Gastroesophageal sphincter (tissue), 4 donors: Measurements from ENCODE around the gene TMEM235. TPM values are rescaled to one million over a fixed set of nuclear protein-coding genes. Genes with fewer than 3 reads are reported as not detected.

Experiments used
- ATAC-seq: fragments of 150-250 bp; one replicate; pipeline ENCODE4 v1.9.1; 2016; ENCODE audit warnings: mild to moderate bottlenecking, moderate library complexity
- H3K27ac ChIP-seq, 4 donors: fragments of 200-600 bp; sonication (generic) in 3 of 4; 1 replicate in 3 of 4; 2 replicates in 1 of 4; pipeline ENCODE4 v1.5.1; 2016 to 2019
- H3K27me3 ChIP-seq: fragments of 200-600 bp; sonication (generic); one replicate; pipeline ENCODE4 v1.5.1; 2019
- H3K36me3 ChIP-seq, 2 donors: fragments of 200-600 bp; sonication (generic); one replicate each; pipeline ENCODE4 v1.5.1; 2019; ENCODE audit warnings: control low read depth in 1 of 2
- H3K4me1 ChIP-seq, 3 donors: fragments of 200-600 bp; sonication (generic); 1 replicate in 2 of 3; 2 replicates in 1 of 3; pipeline ENCODE4 v1.5.1; 2016 to 2019; ENCODE audit warnings: control low read depth in 2 of 3
- H3K4me3 ChIP-seq, 2 donors: fragments of 200-600 bp; sonication (generic); one replicate each; pipeline ENCODE4 v1.5.1; 2019; ENCODE audit warnings: mild to moderate bottlenecking in 1 of 2, moderate library complexity in 1 of 2
- H3K9me3 ChIP-seq, 3 donors: fragments of 200-600 bp; sonication (generic); one replicate each; pipeline ENCODE4 v1.5.1; 2017 to 2019; ENCODE audit warnings: control low read depth in 2 of 3
- EP300 ChIP-seq: sonication (generic); formaldehyde crosslinking; IDR thresholded peaks from one replicate; pipeline ENCODE4 v1.6.1; 2017; ENCODE audit warnings: antibody characterized with exemption, mild to moderate bottlenecking
- POLR2A ChIP-seq, 2 donors: fragments of 450-650 bp; IDR thresholded peaks; one replicate each; pipeline ENCODE4 v1.6.1; 2017; ENCODE audit warnings: antibody characterized with exemption in 2 of 2, mild to moderate bottlenecking in 2 of 2, moderate library complexity in 1 of 2
- POLR2AphosphoS5 ChIP-seq: sonication (generic); formaldehyde crosslinking; IDR thresholded peaks from one replicate; pipeline ENCODE4 v1.6.1; 2017; ENCODE audit warnings: antibody characterized with exemption
- WGBS, 2 donors: methylation state at CpG; one replicate each; pipeline ENCODE4 v1.1.5; 2018; ENCODE audit warnings: low coverage in 1 of 2; 5-methylcytosine and 5-hydroxymethylcytosine counted together
- total RNA-seq, 4 donors: library from RNA; depleted of rRNA; stranded (reverse); fragments of >200 nt; gene quantifications; one replicate each; pipeline ENCODE4 v1.1.0, GENCODE V29; 2016
- TF ChIP-seq, protein P1 (sequence below), 4 experiments: fragments of 200-600 bp in 2 of 4; fragments of 450-650 bp in 2 of 4; sonication (generic) in 1 of 4; IDR thresholded peaks; one replicate each; pipeline ENCODE4 v1.5.1; 2017 to 2019; ENCODE audit warnings: antibody characterized with exemption in 4 of 4, mild to moderate bottlenecking in 2 of 4, moderate library complexity in 2 of 4

Gene TMEM235
- total RNA-seq, 4 donors from 2014 or later, result not detected

DNA sequence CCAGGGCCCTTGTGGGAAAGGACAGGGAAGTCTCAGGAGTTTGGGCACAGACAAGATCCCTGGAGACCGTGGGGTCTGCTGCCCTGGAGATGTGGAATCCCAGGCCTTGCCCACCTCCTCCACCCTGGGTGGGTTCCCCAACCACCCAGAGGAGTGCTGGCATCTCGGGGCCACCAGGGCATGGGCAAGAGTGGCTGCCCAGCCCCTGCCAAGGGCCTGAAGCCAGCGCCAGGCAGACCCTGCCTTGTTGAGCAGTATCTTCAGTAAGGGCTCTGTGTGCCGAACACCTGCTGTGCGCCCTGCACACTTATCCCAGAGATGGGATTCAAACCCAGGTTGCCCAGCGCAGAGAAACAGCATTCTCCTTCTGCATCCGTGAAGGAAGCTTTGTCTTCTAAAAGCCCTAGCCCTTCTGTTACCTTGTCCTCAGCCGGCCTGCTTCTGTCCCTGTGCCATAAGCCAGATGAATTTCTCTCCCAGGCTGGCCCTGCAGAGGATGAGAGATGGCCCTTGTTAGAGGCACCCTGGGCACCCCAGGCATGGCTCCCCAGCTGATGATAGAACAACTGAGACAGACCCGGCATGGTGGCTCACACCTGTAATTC lies 32.4 kb downstream of the TMEM235 start:
- WGBS, 2 donors, result no CpG with 5 or more reads among the region's 9 CpGs
- H3K4me1 ChIP-seq, result peaks cover 0 to 11% (median 0%) of the 10 kb centered on the region in 3 donors
- no peak for ATAC-seq
- no peaks in the 10 kb centered on the region for H3K9me3 ChIP-seq
- peak overlapping the region in 3 of 4 donors; percentile 39 to 59 (median 47) for H3K27ac ChIP-seq
- H3K27me3 ChIP-seq, result peaks cover under 1% of the 10 kb centered on the region
- TF ChIP-seq POLR2A (IDR thresholded peaks at IDR 0.05) (no peak), POLR2AphosphoS5 (no peak), EP300 (no peak)
- TF ChIP-seq, protein P1, sequence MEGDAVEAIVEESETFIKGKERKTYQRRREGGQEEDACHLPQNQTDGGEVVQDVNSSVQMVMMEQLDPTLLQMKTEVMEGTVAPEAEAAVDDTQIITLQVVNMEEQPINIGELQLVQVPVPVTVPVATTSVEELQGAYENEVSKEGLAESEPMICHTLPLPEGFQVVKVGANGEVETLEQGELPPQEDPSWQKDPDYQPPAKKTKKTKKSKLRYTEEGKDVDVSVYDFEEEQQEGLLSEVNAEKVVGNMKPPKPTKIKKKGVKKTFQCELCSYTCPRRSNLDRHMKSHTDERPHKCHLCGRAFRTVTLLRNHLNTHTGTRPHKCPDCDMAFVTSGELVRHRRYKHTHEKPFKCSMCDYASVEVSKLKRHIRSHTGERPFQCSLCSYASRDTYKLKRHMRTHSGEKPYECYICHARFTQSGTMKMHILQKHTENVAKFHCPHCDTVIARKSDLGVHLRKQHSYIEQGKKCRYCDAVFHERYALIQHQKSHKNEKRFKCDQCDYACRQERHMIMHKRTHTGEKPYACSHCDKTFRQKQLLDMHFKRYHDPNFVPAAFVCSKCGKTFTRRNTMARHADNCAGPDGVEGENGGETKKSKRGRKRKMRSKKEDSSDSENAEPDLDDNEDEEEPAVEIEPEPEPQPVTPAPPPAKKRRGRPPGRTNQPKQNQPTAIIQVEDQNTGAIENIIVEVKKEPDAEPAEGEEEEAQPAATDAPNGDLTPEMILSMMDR (IDR thresholded peaks at IDR 0.05), result no peak
- no peaks in the 10 kb centered on the region for H3K36me3 ChIP-seq
- no peak overlapping the region for H3K4me3 ChIP-seq

DNA sequence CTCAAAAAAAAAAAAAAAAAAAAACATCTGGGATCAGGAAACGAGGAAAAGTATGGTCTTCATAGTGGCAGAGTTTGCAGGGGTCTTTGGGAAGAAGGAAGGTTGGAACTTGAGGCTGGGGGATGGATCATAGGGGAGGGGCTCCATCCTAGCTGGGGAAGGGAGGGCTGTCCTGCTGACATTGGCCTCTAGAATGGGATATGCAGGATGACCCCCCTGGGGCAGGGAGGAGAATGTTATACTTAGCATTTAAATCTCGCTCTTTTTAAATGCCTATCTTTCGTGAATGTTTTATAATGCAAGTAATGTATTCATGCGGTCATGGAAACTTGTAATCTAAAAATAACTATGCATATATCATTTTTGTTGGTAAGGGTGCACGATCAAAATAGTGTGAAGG lies 33.2 kb downstream of the TMEM235 start:
- Histone ChIP-seq H3K36me3 (no peaks in the 10 kb centered on the region), H3K27me3 (peaks cover 8% of the 10 kb centered on the region), H3K27ac (no peak overlapping the region), H3K9me3 (no peaks in the 10 kb centered on the region), H3K4me1 (peaks cover 0 to 8% (median 0%) of the 10 kb centered on the region in 3 donors), H3K4me3 (no peak overlapping the region)
- TF ChIP-seq POLR2AphosphoS5 (no peak), POLR2A (IDR thresholded peaks at IDR 0.05) (no peak), EP300 (no peak)
- TF ChIP-seq, protein P1 (IDR thresholded peaks at IDR 0.05), result no peak
- 49 to 69% methylated on average over 5 of the region's 5 CpGs for WGBS, 2 donors
- no peak for ATAC-seq

DNA sequence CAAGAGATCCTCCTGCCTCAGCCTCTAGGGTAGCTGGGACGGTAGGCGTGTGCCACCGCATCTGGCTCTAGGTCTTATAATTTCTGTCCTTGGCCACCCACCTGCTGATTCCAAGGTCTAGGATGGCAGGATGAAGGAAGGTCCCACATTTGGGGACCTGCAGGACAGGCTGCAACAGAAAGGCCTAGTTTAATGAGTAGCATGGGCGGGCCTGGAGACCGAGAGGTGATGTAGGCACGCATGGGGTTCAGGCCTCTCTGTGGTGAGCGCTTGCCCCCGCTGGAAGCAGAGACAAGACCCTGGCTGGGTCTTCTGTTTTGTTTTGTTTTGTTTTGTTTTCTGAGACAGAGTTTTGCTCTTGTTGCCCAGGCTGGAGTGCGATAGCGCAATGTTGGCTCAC lies 33.7 kb downstream of the TMEM235 start:
- TF ChIP-seq POLR2A (IDR thresholded peaks at IDR 0.05) (no peak), POLR2AphosphoS5 (no peak), EP300 (no peak)
- TF ChIP-seq, protein P1 (IDR thresholded peaks at IDR 0.05), result no peak
- Histone ChIP-seq H3K4me1 (peaks cover 0 to 8% (median 0%) of the 10 kb centered on the region in 3 donors), H3K27me3 (peaks cover 14% of the 10 kb centered on the region), H3K27ac (no peak overlapping the region), H3K4me3 (no peak overlapping the region), H3K36me3 (no peaks in the 10 kb centered on the region), H3K9me3 (no peaks in the 10 kb centered on the region)
- WGBS, 2 donors, result 95 to 100% methylated on average over 2 to 9 of the region's 10 CpGs
- no peak for ATAC-seq

DNA sequence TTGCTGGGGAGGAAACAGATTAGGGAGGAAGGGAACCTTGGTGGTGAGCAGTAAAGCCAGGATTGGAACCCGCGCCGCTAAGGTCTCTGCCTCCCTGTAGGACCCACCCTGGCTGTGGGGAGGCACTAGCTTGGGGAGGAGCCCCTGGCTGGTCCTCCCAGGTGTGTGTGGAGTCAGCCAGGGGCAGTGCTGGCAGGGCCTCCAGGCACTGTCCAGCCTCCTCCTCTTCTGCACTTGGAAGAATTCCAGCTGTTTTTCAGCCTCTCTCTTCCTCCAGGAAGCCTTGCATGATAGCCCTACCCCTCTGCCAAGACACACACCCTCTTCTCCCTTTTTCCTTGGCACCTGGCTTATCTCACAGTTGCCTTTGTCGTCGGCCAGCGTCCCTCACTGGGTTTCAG lies 34.8 kb downstream of the TMEM235 start:
- H3K36me3 ChIP-seq, result no peaks in the 10 kb centered on the region
- no peak overlapping the region for H3K4me3 ChIP-seq
- H3K9me3 ChIP-seq, result no peaks in the 10 kb centered on the region
- no peak for ATAC-seq
- H3K4me1 ChIP-seq, result peaks cover 0 to 8% (median 0%) of the 10 kb centered on the region in 3 donors
- H3K27me3 ChIP-seq, result peaks cover 25% of the 10 kb centered on the region
- TF ChIP-seq, protein P1 (IDR thresholded peaks at IDR 0.05), result no peak
- TF ChIP-seq POLR2AphosphoS5, result no peak
- TF ChIP-seq EP300, result no peak
- TF ChIP-seq POLR2A (IDR thresholded peaks at IDR 0.05), result no peak
- 90% methylated on average over 2 of the region's 6 CpGs; no CpG with 5 or more reads in 1 of the 2 donors for WGBS, 2 donors
- H3K27ac ChIP-seq, result no peak overlapping the region

DNA sequence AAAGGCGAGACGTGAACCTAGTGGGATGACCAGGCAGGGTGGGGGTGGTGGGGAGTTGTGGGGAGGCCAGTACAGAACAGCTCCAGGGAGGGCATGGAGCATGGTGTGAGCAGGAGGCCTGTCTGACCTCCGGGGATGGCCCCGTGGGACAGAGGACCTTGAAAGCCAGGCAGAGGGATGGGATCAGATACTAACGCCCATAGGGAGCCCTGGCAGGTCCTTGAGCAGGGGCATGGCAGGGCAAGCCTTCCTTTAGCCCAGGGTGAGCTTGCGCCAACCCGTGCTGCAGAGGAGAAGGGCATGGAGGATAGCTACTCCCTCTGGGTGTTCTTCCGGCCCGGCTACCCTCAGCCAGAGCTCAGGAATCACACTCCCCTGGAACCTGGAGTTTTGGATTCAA lies 35.3 kb downstream of the TMEM235 start:
- Histone ChIP-seq H3K36me3 (no peaks in the 10 kb centered on the region), H3K4me3 (no peak overlapping the region), H3K9me3 (no peaks in the 10 kb centered on the region), H3K4me1 (peaks cover 0 to 8% (median 0%) of the 10 kb centered on the region in 3 donors), H3K27me3 (peaks cover 30% of the 10 kb centered on the region), H3K27ac (no peak overlapping the region)
- 40% methylated on average over 1 of the region's 9 CpGs; no CpG with 5 or more reads in 1 of the 2 donors for WGBS, 2 donors
- no peak for ATAC-seq
- TF ChIP-seq POLR2A (IDR thresholded peaks at IDR 0.05) (no peak), POLR2AphosphoS5 (no peak), EP300 (no peak)
- TF ChIP-seq, protein P1 (IDR thresholded peaks at IDR 0.05), result no peak
